Gastroesophageal sphincter (tissue), 4 donors: Measurements from ENCODE around the gene PIK3R1. TPM values are rescaled to one million over a fixed set of nuclear protein-coding genes. Genes with fewer than 3 reads are reported as not detected.

ENCODE experiments used
- ATAC-seq: fragments of 150-250 bp; one replicate; pipeline ENCODE4 v1.9.1; 2016; ENCODE audit warnings: mild to moderate bottlenecking, moderate library complexity
- H3K27ac ChIP-seq, 4 donors: fragments of 200-600 bp; sonication (generic) in 3 of 4; 1 replicate in 3 of 4; 2 replicates in 1 of 4; pipeline ENCODE4 v1.5.1; 2016 to 2019
- H3K27me3 ChIP-seq: fragments of 200-600 bp; sonication (generic); one replicate; pipeline ENCODE4 v1.5.1; 2019
- H3K36me3 ChIP-seq, 2 donors: fragments of 200-600 bp; sonication (generic); one replicate each; pipeline ENCODE4 v1.5.1; 2019; ENCODE audit warnings: control low read depth in 1 of 2
- H3K4me1 ChIP-seq, 3 donors: fragments of 200-600 bp; sonication (generic); 1 replicate in 2 of 3; 2 replicates in 1 of 3; pipeline ENCODE4 v1.5.1; 2016 to 2019; ENCODE audit warnings: control low read depth in 2 of 3
- H3K4me3 ChIP-seq, 2 donors: fragments of 200-600 bp; sonication (generic); one replicate each; pipeline ENCODE4 v1.5.1; 2019; ENCODE audit warnings: mild to moderate bottlenecking in 1 of 2, moderate library complexity in 1 of 2
- H3K9me3 ChIP-seq, 3 donors: fragments of 200-600 bp; sonication (generic); one replicate each; pipeline ENCODE4 v1.5.1; 2017 to 2019; ENCODE audit warnings: control low read depth in 2 of 3
- EP300 ChIP-seq: sonication (generic); formaldehyde crosslinking; IDR thresholded peaks from one replicate; pipeline ENCODE4 v1.6.1; 2017; ENCODE audit warnings: antibody characterized with exemption, mild to moderate bottlenecking
- POLR2A ChIP-seq, 2 donors: fragments of 450-650 bp; IDR thresholded peaks; one replicate each; pipeline ENCODE4 v1.6.1; 2017; ENCODE audit warnings: antibody characterized with exemption in 2 of 2, mild to moderate bottlenecking in 2 of 2, moderate library complexity in 1 of 2
- POLR2AphosphoS5 ChIP-seq: sonication (generic); formaldehyde crosslinking; IDR thresholded peaks from one replicate; pipeline ENCODE4 v1.6.1; 2017; ENCODE audit warnings: antibody characterized with exemption
- WGBS, 2 donors: methylation state at CpG; one replicate each; pipeline ENCODE4 v1.1.5; 2018; ENCODE audit warnings: low coverage in 1 of 2; 5-methylcytosine and 5-hydroxymethylcytosine counted together
- total RNA-seq, 4 donors: library from RNA; depleted of rRNA; stranded (reverse); fragments of >200 nt; gene quantifications; one replicate each; pipeline ENCODE4 v1.1.0, GENCODE V29; 2016
- TF ChIP-seq, protein P1 (sequence below), 4 experiments: fragments of 200-600 bp in 2 of 4; fragments of 450-650 bp in 2 of 4; sonication (generic) in 1 of 4; IDR thresholded peaks; one replicate each; pipeline ENCODE4 v1.5.1; 2017 to 2019; ENCODE audit warnings: antibody characterized with exemption in 4 of 4, mild to moderate bottlenecking in 2 of 4, moderate library complexity in 2 of 4

PIK3R1 gene
- total RNA-seq, 4 donors from 2014 or later: 188 to 403 (median 312) TPM

DNA sequence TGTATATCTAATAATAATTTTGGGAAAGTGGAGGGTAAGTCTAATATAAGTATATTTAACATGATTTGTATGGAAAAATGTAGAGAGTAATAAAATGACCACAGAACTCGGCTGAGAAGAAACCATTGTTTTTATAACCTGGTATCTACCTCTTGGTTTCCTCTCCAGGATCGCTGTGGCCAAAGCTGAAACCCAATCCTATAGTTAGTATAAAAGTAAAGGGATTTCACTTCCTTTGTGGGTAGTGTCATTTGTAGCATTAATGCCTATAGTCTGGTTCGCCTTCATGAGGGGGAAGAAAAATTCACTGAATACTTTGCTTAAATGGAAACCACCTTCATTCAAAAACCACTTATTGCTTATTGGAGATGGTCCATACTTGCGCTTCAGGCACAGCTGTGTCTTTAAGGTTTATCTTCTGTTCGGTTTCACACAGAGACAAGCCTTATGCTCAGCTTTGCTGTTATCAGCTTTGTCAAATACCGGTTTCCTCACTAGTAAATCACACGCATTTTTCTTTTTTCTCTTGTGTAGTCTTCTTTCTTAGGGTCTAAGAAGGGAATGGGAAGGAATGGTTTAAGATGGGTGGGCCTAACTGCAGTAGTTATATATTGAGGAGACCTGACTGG is 12.1 kb downstream of the PIK3R1 start:
- no peak for ATAC-seq
- TF ChIP-seq EP300 (no peak), POLR2A (IDR thresholded peaks at IDR 0.05) (no peak), POLR2AphosphoS5 (no peak)
- TF ChIP-seq, protein P1, sequence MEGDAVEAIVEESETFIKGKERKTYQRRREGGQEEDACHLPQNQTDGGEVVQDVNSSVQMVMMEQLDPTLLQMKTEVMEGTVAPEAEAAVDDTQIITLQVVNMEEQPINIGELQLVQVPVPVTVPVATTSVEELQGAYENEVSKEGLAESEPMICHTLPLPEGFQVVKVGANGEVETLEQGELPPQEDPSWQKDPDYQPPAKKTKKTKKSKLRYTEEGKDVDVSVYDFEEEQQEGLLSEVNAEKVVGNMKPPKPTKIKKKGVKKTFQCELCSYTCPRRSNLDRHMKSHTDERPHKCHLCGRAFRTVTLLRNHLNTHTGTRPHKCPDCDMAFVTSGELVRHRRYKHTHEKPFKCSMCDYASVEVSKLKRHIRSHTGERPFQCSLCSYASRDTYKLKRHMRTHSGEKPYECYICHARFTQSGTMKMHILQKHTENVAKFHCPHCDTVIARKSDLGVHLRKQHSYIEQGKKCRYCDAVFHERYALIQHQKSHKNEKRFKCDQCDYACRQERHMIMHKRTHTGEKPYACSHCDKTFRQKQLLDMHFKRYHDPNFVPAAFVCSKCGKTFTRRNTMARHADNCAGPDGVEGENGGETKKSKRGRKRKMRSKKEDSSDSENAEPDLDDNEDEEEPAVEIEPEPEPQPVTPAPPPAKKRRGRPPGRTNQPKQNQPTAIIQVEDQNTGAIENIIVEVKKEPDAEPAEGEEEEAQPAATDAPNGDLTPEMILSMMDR (IDR thresholded peaks at IDR 0.05): no peak
- no peak overlapping the region for H3K4me3 ChIP-seq
- no peak overlapping the region for H3K27ac ChIP-seq
- H3K36me3 ChIP-seq: peaks cover 3 to 59% of the 10 kb centered on the region in 2 donors
- H3K27me3 ChIP-seq: no peaks in the 10 kb centered on the region
- H3K4me1 ChIP-seq: peaks cover 47 to 100% (median 65%) of the 10 kb centered on the region in 3 donors
- H3K9me3 ChIP-seq: no peaks in the 10 kb centered on the region
- 72 to 77% methylated on average over 7 of the region's 7 CpGs for WGBS, 2 donors

DNA sequence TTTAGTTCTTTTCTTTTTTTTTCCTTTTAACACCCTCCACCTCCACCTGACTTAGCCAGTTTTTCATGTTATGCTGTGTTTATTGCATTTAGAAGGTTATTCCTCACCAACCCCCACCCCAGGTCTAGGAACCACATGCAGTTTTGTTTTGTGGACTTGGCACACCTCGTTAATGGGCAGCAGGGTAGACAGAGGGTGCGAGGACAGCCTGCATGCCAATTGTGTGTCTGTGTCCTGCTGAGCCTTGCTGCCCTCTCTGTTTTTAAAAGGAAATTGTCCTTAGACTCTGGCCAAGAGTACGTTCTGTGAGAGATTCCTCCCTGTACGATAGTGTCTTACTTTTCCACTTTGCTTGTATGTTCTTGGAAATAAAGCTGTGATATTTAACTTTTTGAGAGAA is 13.9 kb downstream of the PIK3R1 start:
- TF ChIP-seq, protein P1 (IDR thresholded peaks at IDR 0.05): no peak
- TF ChIP-seq POLR2AphosphoS5 (no peak), EP300 (no peak), POLR2A (IDR thresholded peaks at IDR 0.05) (no peak)
- 39 to 41% methylated on average over 3 to 4 of the region's 4 CpGs for WGBS, 2 donors
- no peak for ATAC-seq
- H3K9me3 ChIP-seq: no peaks in the 10 kb centered on the region
- H3K4me1 ChIP-seq: peaks cover 46 to 100% (median 70%) of the 10 kb centered on the region in 3 donors
- H3K4me3 ChIP-seq: peak overlapping the region; percentile 25 to 31
- H3K36me3 ChIP-seq: peaks cover 3 to 59% of the 10 kb centered on the region in 2 donors
- peak overlapping the region in 2 of 4 donors; percentile 10 to 24 for H3K27ac ChIP-seq
- H3K27me3 ChIP-seq: no peaks in the 10 kb centered on the region

DNA sequence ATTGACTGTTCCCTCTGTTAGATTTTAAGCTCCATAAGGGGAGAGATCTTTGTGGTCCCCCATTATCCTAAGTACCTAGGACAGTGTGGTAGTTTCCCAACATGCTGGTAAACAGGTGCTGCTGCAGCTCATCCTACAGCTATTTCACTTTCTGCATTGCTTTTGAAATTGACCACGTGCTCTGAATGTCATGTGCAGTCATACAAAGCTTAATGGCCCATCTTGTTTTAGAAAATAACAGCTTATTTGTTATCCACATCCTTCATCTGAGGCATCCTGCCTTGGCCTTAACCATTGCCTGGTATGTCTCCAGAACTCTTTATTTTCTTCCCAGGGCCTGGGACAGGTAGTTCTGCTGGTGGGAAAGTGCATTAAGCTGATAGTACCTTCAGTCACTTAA is 14.7 kb downstream of the PIK3R1 start:
- Histone ChIP-seq H3K27me3 (no peaks in the 10 kb centered on the region), H3K27ac (peak overlapping the region in 3 of 4 donors; percentile 9 to 14 (median 10)), H3K4me1 (peaks cover 43 to 100% (median 67%) of the 10 kb centered on the region in 3 donors), H3K9me3 (no peaks in the 10 kb centered on the region), H3K36me3 (peaks cover 3 to 59% of the 10 kb centered on the region in 2 donors), H3K4me3 (peak overlapping the region; percentile 25 to 31)
- no peak for ATAC-seq
- TF ChIP-seq EP300 (no peak), POLR2A (IDR thresholded peaks at IDR 0.05) (no peak), POLR2AphosphoS5 (no peak)
- TF ChIP-seq, protein P1 (IDR thresholded peaks at IDR 0.05): no peak
- 63% methylated on average over 1 of the region's 1 CpG; no CpG with 5 or more reads in 1 of the 2 donors for WGBS, 2 donors

DNA sequence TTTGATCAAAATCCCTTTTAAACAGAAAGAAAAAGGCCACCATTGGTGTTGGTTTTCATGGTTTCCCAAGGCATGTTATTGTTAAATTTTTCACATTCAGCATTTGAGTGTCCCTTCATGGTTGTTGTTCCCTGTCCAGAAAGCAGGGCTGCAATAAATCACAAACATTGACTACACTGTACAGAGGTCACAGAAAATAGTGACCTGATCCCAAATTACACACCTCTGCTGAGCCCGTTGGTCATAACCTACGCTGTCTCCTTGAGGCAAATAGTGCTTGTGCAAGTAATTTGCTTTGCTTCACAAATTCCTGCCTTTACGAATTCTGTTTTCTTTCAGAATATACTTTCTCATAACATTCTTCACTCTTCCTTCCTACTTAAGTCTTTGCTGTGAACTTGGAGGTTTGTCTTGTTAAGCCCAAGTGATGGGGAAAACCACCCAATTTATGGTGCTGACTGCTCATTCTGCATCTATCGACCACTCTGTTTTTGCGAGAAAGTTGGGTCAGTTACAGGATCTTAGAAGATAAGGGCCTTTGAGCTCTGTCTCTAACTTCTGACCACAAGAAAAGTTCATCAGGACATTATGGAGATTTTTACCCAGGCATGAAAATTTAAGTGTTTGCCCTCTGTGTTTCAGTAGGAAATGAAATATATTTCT is 16.0 kb downstream of the PIK3R1 start:
- no peak for ATAC-seq
- Histone ChIP-seq H3K4me3 (peak overlapping the region in 1 of 2 donors; percentile 25), H3K27ac (peak overlapping the region in 1 of 4 donors; percentile 9), H3K9me3 (no peaks in the 10 kb centered on the region), H3K4me1 (peaks cover 44 to 100% (median 62%) of the 10 kb centered on the region in 3 donors), H3K27me3 (no peaks in the 10 kb centered on the region), H3K36me3 (peaks cover under 1 to 50% of the 10 kb centered on the region in 2 donors)
- no peak for TF ChIP-seq EP300
- TF ChIP-seq, protein P1 (IDR thresholded peaks at IDR 0.05): no peak
- TF ChIP-seq POLR2A (IDR thresholded peaks at IDR 0.05): no peak
- no peak for TF ChIP-seq POLR2AphosphoS5
- WGBS, 2 donors: 85 to 86% methylated on average over 5 of the region's 5 CpGs
